ES-I3 (cell line): ENCODE results near the gene ABCF2.

Experiments used
- H3K36me3 ChIP-seq: 2 replicates; pipeline ENCODE4 v1.6.1; 2013; ENCODE audit warnings: mild to moderate bottlenecking, low read length, control low read depth, moderate library complexity; ENCODE audit not compliant: insufficient read depth
- H3K4me1 ChIP-seq: 2 replicates; pipeline ENCODE4 v1.6.1; 2013; ENCODE audit warnings: mild to moderate bottlenecking, control low read depth, low read length; ENCODE audit not compliant: insufficient read depth
- H3K9ac ChIP-seq: 2 replicates; pipeline ENCODE4 v1.6.1; 2013; ENCODE audit warnings: low read depth, mild to moderate bottlenecking, low read length, moderate library complexity
- H3K9me3 ChIP-seq: 2 replicates; pipeline ENCODE4 v1.6.1; 2013; ENCODE audit warnings: mild to moderate bottlenecking, low read length, moderate library complexity; ENCODE audit not compliant: control insufficient read depth, insufficient read depth

Gene ABCF2

GRCh38 chr7:151260471-151260870 lies 33.5 kb upstream of the ABCF2 start:
- Histone ChIP-seq H3K36me3 (no peaks in the 10 kb centered on the region), H3K9ac (no peak overlapping the region), H3K4me1 (no peaks in the 10 kb centered on the region), H3K9me3 (no peaks in the 10 kb centered on the region)

GRCh38 chr7:151257990-151258389 lies 31.0 kb upstream of the ABCF2 start:
- Histone ChIP-seq H3K9me3 (no peaks in the 10 kb centered on the region), H3K4me1 (no peaks in the 10 kb centered on the region; the same call in 1 of the 2 replicates), H3K36me3 (no peaks in the 10 kb centered on the region), H3K9ac (no peak overlapping the region)

- Histone ChIP-seq H3K4me1 (no peaks in the 10 kb centered on the region; the same call in 1 of the 2 replicates), H3K36me3 (no peaks in the 10 kb centered on the region), H3K9ac (no peak overlapping the region), H3K9me3 (no peaks in the 10 kb centered on the region)
Measured at GRCh38 chr7:151256410-151257045, 29.5 kb upstream of the ABCF2 start.

- Histone ChIP-seq H3K36me3 (no peaks in the 10 kb centered on the region), H3K9me3 (no peaks in the 10 kb centered on the region), H3K4me1 (peaks cover 8% of the 10 kb centered on the region), H3K9ac (no peak overlapping the region)
Measured at GRCh38 chr7:151255390-151255789, 28.4 kb upstream of the ABCF2 start.

- Histone ChIP-seq H3K9me3 (no peaks in the 10 kb centered on the region), H3K4me1 (peaks cover 12% of the 10 kb centered on the region), H3K9ac (no peak overlapping the region), H3K36me3 (no peaks in the 10 kb centered on the region)
Measured at GRCh38 chr7:151254851-151255250, 27.8 kb upstream of the ABCF2 start.

GRCh38 chr7:151254316-151254715 lies 27.3 kb upstream of the ABCF2 start:
- H3K9ac ChIP-seq, result no peak overlapping the region

GRCh38 chr7:151252961-151253711 lies 26.1 kb upstream of the ABCF2 start:
- H3K9me3 ChIP-seq, result no peaks in the 10 kb centered on the region; the same call in 1 of the 2 replicates
- H3K4me1 ChIP-seq, result peaks cover 13% of the 10 kb centered on the region
- H3K36me3 ChIP-seq, result no peaks in the 10 kb centered on the region
- peak overlapping the region; percentile 76; the same call in 1 of the 2 replicates for H3K9ac ChIP-seq

More at GRCh38 chr7:151254316-151254715, 27.3 kb upstream of the ABCF2 start:
- Histone ChIP-seq H3K9me3 (no peaks in the 10 kb centered on the region), H3K4me1 (peaks cover 13% of the 10 kb centered on the region), H3K36me3 (no peaks in the 10 kb centered on the region)

- Histone ChIP-seq H3K36me3 (no peaks in the 10 kb centered on the region), H3K9me3 (no peaks in the 10 kb centered on the region; the same call in 1 of the 2 replicates), H3K4me1 (peaks cover 13% of the 10 kb centered on the region), H3K9ac (peak overlapping the region; percentile 76)
Measured at GRCh38 chr7:151252561-151252835, 25.5 kb upstream of the ABCF2 start.

- H3K9me3 ChIP-seq, result no peaks in the 10 kb centered on the region; the same call in 1 of the 2 replicates
- H3K4me1 ChIP-seq, result peaks cover 13% of the 10 kb centered on the region
- peak overlapping the region; percentile 76 for H3K9ac ChIP-seq
- H3K36me3 ChIP-seq, result no peaks in the 10 kb centered on the region
Measured at GRCh38 chr7:151251689-151252560, 24.9 kb upstream of the ABCF2 start.

GRCh38 chr7:151251328-151251688 lies 24.3 kb upstream of the ABCF2 start:
- H3K9ac ChIP-seq, result peak overlapping the region; percentile 76
- peaks cover 13% of the 10 kb centered on the region for H3K4me1 ChIP-seq
- H3K9me3 ChIP-seq, result no peaks in the 10 kb centered on the region; the same call in 1 of the 2 replicates
- H3K36me3 ChIP-seq, result no peaks in the 10 kb centered on the region

GRCh38 chr7:151250181-151251132 lies 23.5 kb upstream of the ABCF2 start:
- no peaks in the 10 kb centered on the region; the same call in 1 of the 2 replicates for H3K9me3 ChIP-seq
- H3K4me1 ChIP-seq, result peaks cover 13% of the 10 kb centered on the region
- peak overlapping the region; percentile 76; the same call in 1 of the 2 replicates for H3K9ac ChIP-seq
- no peaks in the 10 kb centered on the region for H3K36me3 ChIP-seq

GRCh38 chr7:151249732-151250072 lies 22.7 kb upstream of the ABCF2 start:
- Histone ChIP-seq H3K9me3 (no peaks in the 10 kb centered on the region; the same call in 1 of the 2 replicates), H3K4me1 (peaks cover 13% of the 10 kb centered on the region), H3K36me3 (no peaks in the 10 kb centered on the region), H3K9ac (peak overlapping the region; percentile 56; the same call in 1 of the 2 replicates)

GRCh38 chr7:151249034-151249731 lies 22.2 kb upstream of the ABCF2 start:
- peak overlapping the region; percentile 56; the same call in 1 of the 2 replicates for H3K9ac ChIP-seq

More at GRCh38 chr7:151249034-151249731, 22.2 kb upstream of the ABCF2 start:
- H3K4me1 ChIP-seq, result peaks cover 13% of the 10 kb centered on the region
- H3K9me3 ChIP-seq, result no peaks in the 10 kb centered on the region; the same call in 1 of the 2 replicates
- no peaks in the 10 kb centered on the region for H3K36me3 ChIP-seq
